Smooth muscle cell (in vitro differentiated cells): Measurements from ENCODE around the gene FXYD4. TPM values are rescaled to one million over a fixed set of nuclear protein-coding genes. Genes with fewer than 3 reads are reported as not detected.

Experiments
- DNase-seq: peaks from one replicate; lab custom pipeline; 2025; ENCODE audit not compliant: unreplicated experiment; lab: John Stamatoyannopoulos, UW
- H2AFZ ChIP-seq: fragments of 200-600 bp; sonication (generic); 2 replicates; pipeline ENCODE4 v1.6.0; 2016; ENCODE audit warnings: antibody characterized with exemption, low read depth, mild to moderate bottlenecking
- H3F3A ChIP-seq: fragments of 200-600 bp; sonication (generic); 2 replicates; pipeline ENCODE4 v1.6.0; 2017; ENCODE audit warnings: antibody characterized with exemption, low read depth
- H3K27ac ChIP-seq: fragments of 200-600 bp; sonication (generic); 2 replicates; pipeline ENCODE4 v1.5.1; 2016; ENCODE audit warnings: low read depth, mild to moderate bottlenecking
- H3K27me3 ChIP-seq: fragments of 200-600 bp; sonication (generic); 2 replicates; pipeline ENCODE4 v1.6.1; 2016; ENCODE audit warnings: low read depth, mild to moderate bottlenecking
- H3K36me3 ChIP-seq: fragments of 200-600 bp; sonication (generic); 2 replicates; pipeline ENCODE4 v1.5.1; 2016; ENCODE audit warnings: low read depth
- H3K4me1 ChIP-seq: fragments of 200-600 bp; sonication (generic); 2 replicates; pipeline ENCODE4 v1.5.1; 2016; ENCODE audit warnings: low read depth
- H3K4me2 ChIP-seq: fragments of 200-600 bp; sonication (generic); 2 replicates; pipeline ENCODE4 v1.6.0; 2016; ENCODE audit warnings: mild to moderate bottlenecking
- H3K4me3 ChIP-seq: fragments of 200-600 bp; sonication (generic); 2 replicates; pipeline ENCODE4 v1.5.1; 2016; ENCODE audit warnings: mild to moderate bottlenecking
- H3K79me2 ChIP-seq: fragments of 200-600 bp; sonication (generic); 2 replicates; pipeline ENCODE4 v1.6.0; 2016; ENCODE audit warnings: low read depth, mild to moderate bottlenecking
- H3K9ac ChIP-seq: fragments of 200-600 bp; sonication (generic); 2 replicates; pipeline ENCODE4 v1.6.0; 2016; ENCODE audit warnings: low read depth
- H3K9me3 ChIP-seq: fragments of 200-600 bp; sonication (generic); replicated peaks from 2 replicates; pipeline ENCODE4 v1.5.1; 2016; ENCODE audit warnings: low read depth
- H4K20me1 ChIP-seq: fragments of 200-600 bp; sonication (generic); 2 replicates; pipeline ENCODE4 v1.6.0; 2016; ENCODE audit warnings: low read depth
- CTCF ChIP-seq: fragments of 200-600 bp; sonication (generic); IDR thresholded peaks from 2 replicates; pipeline ENCODE4 v1.5.1; 2017; ENCODE audit warnings: borderline replicate concordance, mild to moderate bottlenecking, antibody characterized with exemption; ENCODE audit not compliant: insufficient read depth, poor library complexity, severe bottlenecking
- WGBS: methylation state at CpG from one replicate; pipeline ENCODE4 v1.1.7; 2016; ENCODE audit warnings: low lambda C conversion rate; 5-methylcytosine and 5-hydroxymethylcytosine counted together
- polyA plus RNA-seq: library from polyadenylated mRNA; unstranded; fragments of >200 nt; fragmentation: Nextera tagmentation; extraction: Ambion mirVana; gene quantifications from 2 replicates; pipeline ENCODE4 v1.2.1, GENCODE V29; 2016
- total RNA-seq: library from RNA; depleted of rRNA; stranded (reverse); fragments of >200 nt; gene quantifications from 2 replicates; pipeline ENCODE4 v1.2.3, GENCODE V29; 2014

FXYD4 gene
- total and polyA plus RNA-seq, 2 experiments from 2014 or later = not detected

GRCh38 chr10:43386981-43387677 is 15.7 kb downstream of the FXYD4 start:
- 97% methylated on average over 29 of the region's 29 CpGs for WGBS
- no peaks in the 10 kb centered on the region for H3K4me1 ChIP-seq
- H4K20me1 ChIP-seq = peaks cover 76% of the 10 kb centered on the region
- no peak overlapping the region for H3K4me2 ChIP-seq
- H3K4me3 ChIP-seq = no peak overlapping the region
- H3K36me3 ChIP-seq = peaks cover 10% of the 10 kb centered on the region
- H3K27me3 ChIP-seq = no peaks in the 10 kb centered on the region
- H3K9ac ChIP-seq = no peak overlapping the region
- no peak for TF ChIP-seq CTCF
- peaks cover 29% of the 10 kb centered on the region for H3K79me2 ChIP-seq
- no peak overlapping the region for H3K27ac ChIP-seq
- peaks cover 41% of the 10 kb centered on the region for H3F3A ChIP-seq
- no peaks in the 10 kb centered on the region for H3K9me3 ChIP-seq
- no peak overlapping the region for H2AFZ ChIP-seq
- no peak for DNase-seq

- peaks cover 41% of the 10 kb centered on the region for H3F3A ChIP-seq
- H2AFZ ChIP-seq = no peak overlapping the region
- no peaks in the 10 kb centered on the region for H3K9me3 ChIP-seq
- TF ChIP-seq CTCF = no peak
- H4K20me1 ChIP-seq = peaks cover 81% of the 10 kb centered on the region
- peaks cover 10% of the 10 kb centered on the region for H3K36me3 ChIP-seq
- WGBS = 88% methylated on average over 5 of the region's 5 CpGs
- H3K4me2 ChIP-seq = no peak overlapping the region
- no peaks in the 10 kb centered on the region for H3K27me3 ChIP-seq
- DNase-seq = no peak
- H3K9ac ChIP-seq = no peak overlapping the region
- H3K4me1 ChIP-seq = no peaks in the 10 kb centered on the region
- peaks cover 34% of the 10 kb centered on the region for H3K79me2 ChIP-seq
- no peak overlapping the region for H3K4me3 ChIP-seq
- no peak overlapping the region for H3K27ac ChIP-seq
Measured at GRCh38 chr10:43387678-43388032, 16.2 kb downstream of the FXYD4 start.

GRCh38 chr10:43389867-43390266 is 18.4 kb downstream of the FXYD4 start:
- Histone ChIP-seq H3K4me1 (no peaks in the 10 kb centered on the region), H3K4me2 (no peak overlapping the region), H3F3A (peaks cover 33% of the 10 kb centered on the region), H3K79me2 (peaks cover 56% of the 10 kb centered on the region), H3K36me3 (peaks cover 10% of the 10 kb centered on the region), H3K9ac (no peak overlapping the region), H3K27ac (peak overlapping the region; percentile 16), H4K20me1 (peaks cover 99% of the 10 kb centered on the region), H3K27me3 (no peaks in the 10 kb centered on the region), H3K4me3 (no peak overlapping the region), H3K9me3 (no peaks in the 10 kb centered on the region), H2AFZ (no peak overlapping the region)
- TF ChIP-seq CTCF = no peak
- no peak for DNase-seq
- 48% methylated on average over 3 of the region's 3 CpGs for WGBS

GRCh38 chr10:43390333-43390732 is 18.9 kb downstream of the FXYD4 start:
- Histone ChIP-seq H3K27me3 (no peaks in the 10 kb centered on the region), H3K9me3 (no peaks in the 10 kb centered on the region), H3K4me1 (peaks cover 3% of the 10 kb centered on the region), H3K4me2 (no peak overlapping the region), H4K20me1 (peaks cover 99% of the 10 kb centered on the region), H3K79me2 (peaks cover 61% of the 10 kb centered on the region), H3K4me3 (no peak overlapping the region), H3K36me3 (peaks cover 10% of the 10 kb centered on the region), H3F3A (peaks cover 28% of the 10 kb centered on the region), H3K27ac (peak overlapping the region; percentile 16), H3K9ac (no peak overlapping the region), H2AFZ (no peak overlapping the region)
- DNase-seq = no peak
- TF ChIP-seq CTCF = no peak
- 92% methylated on average over 5 of the region's 5 CpGs for WGBS
